Activated CD8-positive, alpha-beta memory T cell treated with anti-CD3 and anti-CD28 coated beads for 24 hours (primary cell): ENCODE measurements around the gene KIAA0930.

Source experiments
- DNase-seq: peaks from one replicate; pipeline ENCODE4 v3.0.0-alpha.2; 2020

KIAA0930 gene

GRCh38 chr22:45212992-45213751 is 27.5 kb downstream of the KIAA0930 start:
- DNase-seq: no peak

- DNase-seq: no peak
Observed at GRCh38 chr22:45212306-45212709, 28.4 kb downstream of the KIAA0930 start.

- no peak for DNase-seq
Observed at GRCh38 chr22:45211848-45212247, 28.8 kb downstream of the KIAA0930 start.

GRCh38 chr22:45211435-45211834 is 29.3 kb downstream of the KIAA0930 start:
- DNase-seq: no peak

- DNase-seq: no peak
Observed at GRCh38 chr22:45210991-45211390, 29.7 kb downstream of the KIAA0930 start.

- DNase-seq: no peak
Observed at GRCh38 chr22:45210577-45210976, 30.1 kb downstream of the KIAA0930 start.

- no peak for DNase-seq
Observed at GRCh38 chr22:45210174-45210573, 30.5 kb downstream of the KIAA0930 start.

GRCh38 chr22:45208993-45209838 is 31.5 kb downstream of the KIAA0930 start:
- DNase-seq: peak; percentile 73

- DNase-seq: no peak
Observed at GRCh38 chr22:45208696-45208992, 32.0 kb downstream of the KIAA0930 start.

GRCh38 chr22:45207981-45208664 is 32.6 kb downstream of the KIAA0930 start:
- DNase-seq: no peak

GRCh38 chr22:45207533-45207932 is 33.2 kb downstream of the KIAA0930 start:
- no peak for DNase-seq

- no peak for DNase-seq
Observed at GRCh38 chr22:45206233-45206632, 34.5 kb downstream of the KIAA0930 start.

- no peak for DNase-seq
Observed at GRCh38 chr22:45205276-45205925, 35.3 kb downstream of the KIAA0930 start.

- DNase-seq: no peak
Observed at GRCh38 chr22:45204819-45205218, 35.9 kb downstream of the KIAA0930 start.

- no peak for DNase-seq
Observed at GRCh38 chr22:45204241-45204640, 36.5 kb downstream of the KIAA0930 start.

GRCh38 chr22:45203150-45203951 is 37.3 kb downstream of the KIAA0930 start:
- DNase-seq: no peak

- DNase-seq: no peak
Observed at GRCh38 chr22:45202333-45203149, 38.2 kb downstream of the KIAA0930 start.

GRCh38 chr22:45201678-45202332 is 38.9 kb downstream of the KIAA0930 start:
- DNase-seq: no peak

- DNase-seq: no peak
Observed at GRCh38 chr22:45200860-45201511, 39.7 kb downstream of the KIAA0930 start.

GRCh38 chr22:45200230-45200629 is 40.5 kb downstream of the KIAA0930 start:
- DNase-seq: no peak
